ENCODE data around the gene SIT1.
"Not testable (repeated sequence)": the region's sequence is repeated elsewhere in the genome, so short reads cannot be mapped to it uniquely, and the experiment has no call there.

Gene SIT1

GRCh38 chr9:35658137-35658967, 7.6 kb upstream of the SIT1 start, which contains the start of gene CCDC107:
Gene CCDC107 (plus strand): TSS chr9:35658292. CDS start chr9:35658380, 88 bp downstream.
- peak; percentile 94 for DNase-seq

GRCh38 chr9:35657546-35658136, 6.9 kb upstream of the SIT1 start, which contains the start of gene RMRP:
Gene RMRP (minus strand): TSS chr9:35658019.
- DNase-seq = peak; percentile 94

GRCh38 chr9:35656831-35657545, 6.3 kb upstream of the SIT1 start:
- peak; percentile 63 for DNase-seq

GRCh38 chr9:35656348-35656747, 5.6 kb upstream of the SIT1 start:
- no peak for DNase-seq

GRCh38 chr9:35653611-35654010, 2.9 kb upstream of the SIT1 start:
- DNase-seq = no peak

- DNase-seq = no peak
Observed at GRCh38 chr9:35652829-35653209, 2.1 kb upstream of the SIT1 start.

GRCh38 chr9:35651956-35652828, 1.5 kb upstream of the SIT1 start:
- no peak for DNase-seq

- no peak for DNase-seq
Observed at GRCh38 chr9:35649431-35650340, 1.0 kb downstream of the SIT1 start.

- DNase-seq = peak; percentile 90
Observed at GRCh38 chr9:35646533-35647265, 4.0 kb downstream of the SIT1 start.

- DNase-seq = peak; percentile 74
Observed at GRCh38 chr9:35646153-35646532, 4.6 kb downstream of the SIT1 start.

GRCh38 chr9:35645736-35646135, 5.0 kb downstream of the SIT1 start:
- DNase-seq = not testable (repeated sequence)

- DNase-seq = no peak
Observed at GRCh38 chr9:35643046-35643445, 7.7 kb downstream of the SIT1 start.

GRCh38 chr9:35641478-35641877, 9.3 kb downstream of the SIT1 start:
- not testable (repeated sequence) for DNase-seq

GRCh38 chr9:35640431-35640830, 10.3 kb downstream of the SIT1 start:
- not testable (repeated sequence) for DNase-seq

GRCh38 chr9:35639631-35640030, 11.1 kb downstream of the SIT1 start:
- DNase-seq = no peak

- not testable (repeated sequence) for DNase-seq
Observed at GRCh38 chr9:35639225-35639624, 11.5 kb downstream of the SIT1 start.

GRCh38 chr9:35638751-35639150, 12.0 kb downstream of the SIT1 start:
- DNase-seq = not testable (repeated sequence)

- not testable (repeated sequence) for DNase-seq
Observed at GRCh38 chr9:35637427-35637955, 13.2 kb downstream of the SIT1 start.

- DNase-seq = not testable (repeated sequence)
Observed at GRCh38 chr9:35636877-35637246, 13.9 kb downstream of the SIT1 start.

GRCh38 chr9:35636135-35636876, 14.4 kb downstream of the SIT1 start:
- no peak for DNase-seq

Measured in DMS79 treated with DMSO at 0.1 percent for 48 hours (cell line).